Psoas muscle (tissue), 8 donors: ENCODE data around the gene PSMA6. TPM values are rescaled to one million over a fixed set of nuclear protein-coding genes. Genes with fewer than 3 reads are reported as not detected.
A peak's percentile ranks its signal among the peaks of the same experiment; 100 is the strongest.

Experiments used
- ATAC-seq, 4 donors: fragments of 200-7000 bp; cut with Tn5 transposase; one replicate each; pipeline ENCODE4 v1.9.1; 2020; ENCODE audit warnings: moderate library complexity in 3 of 4, mild to moderate bottlenecking in 2 of 4
- DNase-seq, 2 donors: peaks; one replicate each; pipeline ENCODE4 v3.0.0-alpha.2; 2020
- H3K27ac ChIP-seq: fragments of 200-600 bp; one replicate; pipeline ENCODE4 v1.8.0; 2022
- H3K27me3 ChIP-seq, 3 donors: fragments of 200-600 bp in 1 of 3; one replicate each; pipeline versions ENCODE4 v1.6.1 to v1.8.0; 2013 to 2022; ENCODE audit warnings: low read length in 2 of 3, mild to moderate bottlenecking in 2 of 3, moderate library complexity in 1 of 3; ENCODE audit not compliant: insufficient read depth in 3 of 3
- H3K36me3 ChIP-seq, 2 donors: fragments of 200-600 bp in 1 of 2; one replicate each; pipeline versions ENCODE4 v1.6.1 to v1.8.0; 2013 to 2022; ENCODE audit warnings: low read depth in 1 of 2, mild to moderate bottlenecking in 1 of 2, moderate library complexity in 1 of 2; ENCODE audit not compliant: insufficient read depth in 1 of 2
- H3K4me1 ChIP-seq: fragments of 200-600 bp; one replicate; pipeline ENCODE4 v1.8.0; 2022
- H3K4me3 ChIP-seq: fragments of 200-600 bp; one replicate; pipeline ENCODE4 v1.8.0; 2022; ENCODE audit warnings: mild to moderate bottlenecking
- H3K9me3 ChIP-seq: fragments of 200-600 bp; one replicate; pipeline ENCODE4 v1.8.0; 2022
- CTCF ChIP-seq: fragments of 200-600 bp; IDR thresholded peaks from one replicate; pipeline ENCODE4 v1.8.0; 2022; ENCODE audit warnings: antibody characterized with exemption
- WGBS, 3 donors: extraction: QIAGEN DNeasy Blood & Tissue Kit; methylation state at CpG; one replicate each; pipeline versions ENCODE4 v1.1.6 to v1.1.7; 2013; 5-methylcytosine and 5-hydroxymethylcytosine counted together
- intact Hi-C, 2 donors: fragments of 100-400 bp; cut with DNase I; formaldehyde crosslinking; loops; one replicate each; pipeline versions ENCODE4 v1.11.0 to v1.14.2; 2022
- long read RNA-seq, 2 donors: library from polyadenylated mRNA; unstranded; transcript quantifications; one replicate each; pipeline ENCODE4 v2.0.0, GENCODE V29; 2021
- polyA plus RNA-seq, 3 donors: library from polyadenylated mRNA; stranded (reverse); fragments of 200-250 nt; gene quantifications; one replicate each; pipeline ENCODE4 v1.2.3, GENCODE V29; 2013
- total RNA-seq, 4 donors: library from RNA; stranded (reverse); fragmentation: NEBNext Ultra II Directional in 2 of 4; extraction: Animal tissue kit (Norgen Biotek cat#: 25700) in 2 of 4; gene quantifications; one replicate each; pipeline versions ENCODE4 v1.2.1 to v1.2.4, GENCODE V29; 2021 to 2023
- donor health status: healthy with polysubstance abuse.
- donor health status: DM: no; HTN: no; CAD: no; lungs with moderate emphysema.
- donor health status: Bipolar disorder and iron deficiency.
- donor health status: healthy.
- donor health status: DM: yes; HTN: yes; CAD: no.
- donor health status: DM: no; HTN: no; CAD: no.
- donor health status: DM: no; HTN: no; CAD: no.
- donor health status: DM: yes; HTN: yes; CAD: no.

PSMA6 gene
- total RNA-seq (100 to 1,000 TPM; 176 to 276 (median 262) TPM), polyA plus RNA-seq (100 to 1,000 TPM; 328 to 653 (median 448) TPM)
- long read RNA-seq, donor 1, transcript PSMA6-201 (7 exons, 1,029 nt), result major isoform, 131 of 137 reads
- long read RNA-seq, donor 1, partial matches to known transcripts, result 1 of 137 reads
- long read RNA-seq, donor 1, other reads (novel, unspliced or antisense), result 3 of 137 reads
- long read RNA-seq, donor 2, transcript PSMA6-215 (6 exons, 978 nt), result minor isoform, 5 of 290 reads
- long read RNA-seq, donor 2, transcript PSMA6-201 (7 exons, 1,029 nt), result major isoform, 275 of 290 reads
- long read RNA-seq, donor 2, partial matches to known transcripts, result 0 of 290 reads
- long read RNA-seq, donor 2, other reads (novel, unspliced or antisense), result 10 of 290 reads

DNA sequence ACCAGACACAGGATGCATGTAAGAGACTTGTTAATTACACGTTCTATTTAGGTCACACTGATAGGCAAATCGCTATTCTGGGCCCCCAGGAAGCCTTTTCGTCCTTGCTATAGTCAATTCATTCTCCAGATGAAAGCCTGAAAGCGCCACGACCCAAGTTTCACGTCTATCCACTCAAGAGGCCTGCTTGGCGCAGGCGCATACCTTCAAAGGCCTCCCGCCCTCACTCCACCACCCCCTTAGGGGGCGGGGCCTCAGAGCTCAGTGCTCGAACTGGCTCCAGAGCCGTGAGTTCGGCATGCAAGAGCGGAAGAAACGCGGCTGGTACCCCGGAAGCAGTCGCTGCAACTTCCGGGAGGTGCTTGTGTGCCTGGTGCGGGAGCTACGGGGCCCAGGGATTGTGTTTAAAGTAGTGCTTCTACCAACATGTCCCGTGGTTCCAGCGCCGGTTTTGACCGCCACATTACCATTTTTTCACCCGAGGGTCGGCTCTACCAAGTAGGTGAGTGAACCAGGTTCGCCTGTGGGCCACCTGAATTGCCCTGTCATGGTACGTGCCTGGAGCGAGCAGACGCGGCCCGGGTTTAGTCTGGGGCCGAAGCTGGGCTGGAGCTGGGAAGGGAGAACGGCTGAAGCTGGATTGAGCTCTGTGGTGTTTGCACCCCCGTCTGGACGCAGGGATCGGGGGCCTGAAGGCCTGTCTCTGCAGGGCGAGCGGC is at the start of gene PSMA6:
Gene PSMA6, plus strand, starts transcription at position 332 of the 719 bp plus-strand sequence. Its CDS starts 95 bp downstream, at position 427.
- Histone ChIP-seq H3K36me3 (peaks cover 0 to 5% of the 10 kb centered on the region in 2 donors), H3K9me3 (no peaks in the 10 kb centered on the region), H3K4me1 (peaks cover 33% of the 10 kb centered on the region), H3K4me3 (peak within 1 kb of the TSS; percentile 83), H3K27ac (peak within 1 kb of the TSS; percentile 92), H3K27me3 (no peaks in the 10 kb centered on the region)
- TF ChIP-seq CTCF, result no peak
- 0 to 1% (median 0%) methylated on average over 40 of the region's 40 CpGs for WGBS, 3 donors
- intact Hi-C loops, result loop anchor here (1.0 to 10.0 kb wide), 5 partner anchors 90 to 147 kb away; partner anchors contain the start of gene NFKBIA (in 2 of the 2)
- peak; percentile 99 for DNase-seq
- ATAC-seq, result peak; percentile 98 to 100 (median 99)

DNA sequence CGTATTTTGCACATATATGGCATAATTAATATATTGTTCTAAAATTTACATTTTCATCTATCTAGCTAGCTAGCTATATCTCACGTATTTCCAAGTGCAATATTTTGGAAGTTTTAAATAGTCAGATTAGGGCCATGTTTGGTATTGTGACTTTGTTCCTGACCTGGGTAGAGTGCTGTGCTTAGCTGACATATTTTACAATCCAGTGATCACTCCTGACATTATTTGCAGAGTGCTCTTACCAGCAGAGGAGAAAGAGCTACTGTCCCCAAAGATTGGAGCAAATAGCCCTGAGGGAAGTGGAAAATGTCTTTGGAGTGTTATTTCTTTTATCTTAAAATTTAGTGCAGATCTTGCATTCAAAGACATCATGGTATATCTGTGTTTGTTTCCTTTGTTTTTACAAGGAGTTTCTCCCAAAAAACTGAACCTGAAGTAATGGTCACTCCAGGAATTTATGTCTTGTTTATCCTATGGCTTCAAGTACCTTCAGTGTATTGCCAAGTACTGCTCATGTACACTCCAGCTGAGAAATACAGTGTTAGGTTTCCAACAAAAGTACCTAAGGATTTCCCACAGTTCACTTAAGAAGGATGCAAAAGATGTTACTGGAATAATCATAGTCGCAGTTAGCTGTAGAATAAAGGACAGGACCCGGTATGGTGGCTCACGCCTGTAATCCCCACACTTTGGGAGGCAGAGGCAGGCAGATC is 49.4 kb upstream of the PSMA6 start:
- WGBS, 3 donors, result 92 to 97% (median 94%) methylated on average over 5 of the region's 5 CpGs
- Histone ChIP-seq H3K36me3 (no peaks in the 10 kb centered on the region), H3K4me3 (no peak overlapping the region), H3K27ac (no peak overlapping the region), H3K9me3 (no peaks in the 10 kb centered on the region), H3K4me1 (peaks cover under 1% of the 10 kb centered on the region), H3K27me3 (no peaks in the 10 kb centered on the region)
- intact Hi-C loops, result no loop called here
- no peak for DNase-seq
- ATAC-seq, result no peak
- TF ChIP-seq CTCF, result no peak

- no peak overlapping the region for H3K4me3 ChIP-seq
- intact Hi-C loops, result no loop called here
- no peaks in the 10 kb centered on the region for H3K36me3 ChIP-seq
- H3K9me3 ChIP-seq, result no peaks in the 10 kb centered on the region
- H3K4me1 ChIP-seq, result peaks cover 11% of the 10 kb centered on the region
- DNase-seq (no peak), ATAC-seq (no peak)
- TF ChIP-seq CTCF, result no peak
- no peaks in the 10 kb centered on the region for H3K27me3 ChIP-seq
- WGBS, 3 donors, result 83 to 84% (median 83%) methylated on average over 2 of the region's 2 CpGs
- H3K27ac ChIP-seq, result no peak overlapping the region
Observed at GRCh38 chr14:35243956-35244355, 48.2 kb upstream of the PSMA6 start.

DNA sequence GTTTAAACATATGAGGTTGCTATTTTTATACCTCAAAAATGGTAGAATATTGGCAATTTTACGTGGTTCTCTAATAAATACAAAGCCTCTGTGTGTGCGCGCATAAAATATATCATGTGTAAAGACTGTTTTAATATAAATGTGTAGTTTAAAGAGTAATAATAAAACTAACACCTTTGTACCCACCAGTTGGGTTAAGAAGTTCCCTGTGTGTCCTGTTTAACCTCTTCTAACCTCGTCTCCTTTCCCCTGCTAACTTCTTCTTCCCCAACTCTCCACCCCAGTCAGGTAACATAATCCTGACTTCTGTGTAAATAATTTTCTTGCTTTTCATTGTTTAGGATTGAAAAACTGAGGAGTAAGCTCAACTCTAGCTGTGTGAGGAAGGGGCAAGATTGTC is 47.6 kb upstream of the PSMA6 start:
- WGBS, 3 donors, result 84 to 95% (median 94%) methylated on average over 4 of the region's 4 CpGs
- H3K9me3 ChIP-seq, result no peaks in the 10 kb centered on the region
- peaks cover 11% of the 10 kb centered on the region for H3K4me1 ChIP-seq
- H3K36me3 ChIP-seq, result no peaks in the 10 kb centered on the region
- H3K27ac ChIP-seq, result no peak overlapping the region
- no peaks in the 10 kb centered on the region for H3K27me3 ChIP-seq
- TF ChIP-seq CTCF, result no peak
- ATAC-seq, result no peak
- H3K4me3 ChIP-seq, result no peak overlapping the region
- no peak for DNase-seq
- intact Hi-C loops, result no loop called here
